Measurements from ENCODE around the gene OAF.

DNA sequence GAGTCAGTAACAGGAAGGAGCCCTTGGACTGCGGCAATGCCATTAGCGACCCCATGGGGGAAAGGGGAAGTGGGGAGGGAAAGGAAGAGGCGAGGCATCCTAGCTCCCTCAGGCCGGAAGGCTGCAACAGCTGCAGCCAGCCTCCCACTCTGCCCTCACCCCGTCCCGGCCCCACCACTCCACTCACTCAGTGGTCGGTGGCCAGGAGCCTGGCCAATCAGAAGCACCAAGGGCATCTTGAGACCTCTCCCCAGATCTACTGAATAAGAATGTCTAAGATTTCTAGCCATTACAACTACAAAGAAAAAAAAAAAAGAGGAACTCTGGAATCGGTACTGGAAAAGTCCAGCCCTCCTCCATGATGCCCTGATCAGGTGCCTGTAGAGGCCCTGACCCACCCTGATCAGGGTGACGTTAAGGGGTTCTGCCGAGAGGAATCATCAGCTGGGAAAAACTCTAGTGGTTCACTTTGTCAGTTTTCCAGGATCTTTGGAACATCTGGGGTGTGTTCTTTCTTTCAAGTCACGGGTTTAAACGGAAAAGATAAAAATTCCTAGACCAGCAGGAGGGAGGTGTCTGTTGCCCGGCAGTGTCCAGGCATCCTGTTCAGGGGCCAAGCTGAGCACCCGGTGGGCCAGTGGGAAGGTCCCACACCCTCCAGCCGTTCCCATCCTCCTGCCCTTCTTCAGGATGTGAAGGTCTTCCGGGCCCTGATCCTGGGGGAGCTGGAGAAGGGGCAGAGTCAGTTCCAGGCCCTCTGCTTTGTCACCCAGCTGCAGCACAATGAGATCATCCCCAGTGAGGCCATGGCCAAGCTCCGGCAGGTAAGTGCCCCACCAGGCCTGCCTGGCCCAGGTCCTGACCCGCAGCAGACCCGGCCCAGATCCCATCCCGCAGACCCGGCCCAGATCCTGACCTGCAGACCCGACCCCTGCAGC lies 14.4 kb downstream of the OAF start:
- TF ChIP-seq, protein P1, sequence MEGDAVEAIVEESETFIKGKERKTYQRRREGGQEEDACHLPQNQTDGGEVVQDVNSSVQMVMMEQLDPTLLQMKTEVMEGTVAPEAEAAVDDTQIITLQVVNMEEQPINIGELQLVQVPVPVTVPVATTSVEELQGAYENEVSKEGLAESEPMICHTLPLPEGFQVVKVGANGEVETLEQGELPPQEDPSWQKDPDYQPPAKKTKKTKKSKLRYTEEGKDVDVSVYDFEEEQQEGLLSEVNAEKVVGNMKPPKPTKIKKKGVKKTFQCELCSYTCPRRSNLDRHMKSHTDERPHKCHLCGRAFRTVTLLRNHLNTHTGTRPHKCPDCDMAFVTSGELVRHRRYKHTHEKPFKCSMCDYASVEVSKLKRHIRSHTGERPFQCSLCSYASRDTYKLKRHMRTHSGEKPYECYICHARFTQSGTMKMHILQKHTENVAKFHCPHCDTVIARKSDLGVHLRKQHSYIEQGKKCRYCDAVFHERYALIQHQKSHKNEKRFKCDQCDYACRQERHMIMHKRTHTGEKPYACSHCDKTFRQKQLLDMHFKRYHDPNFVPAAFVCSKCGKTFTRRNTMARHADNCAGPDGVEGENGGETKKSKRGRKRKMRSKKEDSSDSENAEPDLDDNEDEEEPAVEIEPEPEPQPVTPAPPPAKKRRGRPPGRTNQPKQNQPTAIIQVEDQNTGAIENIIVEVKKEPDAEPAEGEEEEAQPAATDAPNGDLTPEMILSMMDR (IDR thresholded peaks at IDR 0.05; ENCODE audit: borderline replicate concordance, extremely low read depth, low read length, poor library complexity, severe bottlenecking) = no peak
- no peak for TF ChIP-seq EZH2 (IDR thresholded peaks at IDR 0.05; ENCODE audit: borderline replicate concordance, low read depth, low read length, severe bottlenecking)

Measured in DND-41 (cell line).